Uterus (tissue), 2 donors: ENCODE data around the gene PRUNE2.
"Not testable (repeated sequence)": the region's sequence is repeated elsewhere in the genome, so short reads cannot be mapped to it uniquely, and the experiment has no call there.

ENCODE experiments used
- POLR2A ChIP-seq, 2 donors: fragments of 450-650 bp; IDR thresholded peaks; one replicate each; pipeline ENCODE4 v1.6.1; 2016; ENCODE audit warnings: antibody characterized with exemption in 2 of 2, mild to moderate bottlenecking in 1 of 2, moderate library complexity in 1 of 2
- TF ChIP-seq, protein P1 (sequence below), 4 experiments: fragments of 200-600 bp in 2 of 4; fragments of 450-650 bp in 2 of 4; sonication (generic) in 2 of 4; IDR thresholded peaks; one replicate each; pipeline ENCODE4 v1.5.1; 2016 to 2019; ENCODE audit warnings: antibody characterized with exemption in 4 of 4, mild to moderate bottlenecking in 2 of 4, moderate library complexity in 1 of 4

- not testable (repeated sequence) for TF ChIP-seq POLR2A (IDR thresholded peaks at IDR 0.05)
- TF ChIP-seq, protein P1, sequence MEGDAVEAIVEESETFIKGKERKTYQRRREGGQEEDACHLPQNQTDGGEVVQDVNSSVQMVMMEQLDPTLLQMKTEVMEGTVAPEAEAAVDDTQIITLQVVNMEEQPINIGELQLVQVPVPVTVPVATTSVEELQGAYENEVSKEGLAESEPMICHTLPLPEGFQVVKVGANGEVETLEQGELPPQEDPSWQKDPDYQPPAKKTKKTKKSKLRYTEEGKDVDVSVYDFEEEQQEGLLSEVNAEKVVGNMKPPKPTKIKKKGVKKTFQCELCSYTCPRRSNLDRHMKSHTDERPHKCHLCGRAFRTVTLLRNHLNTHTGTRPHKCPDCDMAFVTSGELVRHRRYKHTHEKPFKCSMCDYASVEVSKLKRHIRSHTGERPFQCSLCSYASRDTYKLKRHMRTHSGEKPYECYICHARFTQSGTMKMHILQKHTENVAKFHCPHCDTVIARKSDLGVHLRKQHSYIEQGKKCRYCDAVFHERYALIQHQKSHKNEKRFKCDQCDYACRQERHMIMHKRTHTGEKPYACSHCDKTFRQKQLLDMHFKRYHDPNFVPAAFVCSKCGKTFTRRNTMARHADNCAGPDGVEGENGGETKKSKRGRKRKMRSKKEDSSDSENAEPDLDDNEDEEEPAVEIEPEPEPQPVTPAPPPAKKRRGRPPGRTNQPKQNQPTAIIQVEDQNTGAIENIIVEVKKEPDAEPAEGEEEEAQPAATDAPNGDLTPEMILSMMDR (IDR thresholded peaks at IDR 0.05): not testable (repeated sequence)
Measured at GRCh38 chr9:76955406-76955805, 49.5 kb upstream of the PRUNE2 start.
